Activated T-cell treated with anti-CD3 and anti-CD28 coated beads, Interleukin-2, amount 50 U/mL, for 72 hours (primary cell): ENCODE measurements around the gene DLG2. TPM values are rescaled to one million over a fixed set of nuclear protein-coding genes. Genes with fewer than 3 reads are reported as not detected.
"Not testable (repeated sequence)": the region's sequence is repeated elsewhere in the genome, so short reads cannot be mapped to it uniquely, and the experiment has no call there.

Source experiments
- ATAC-seq, 2 donors: fragments of 150-1000 bp; cut with Tn5 transposase; replicated peaks in 1 of 2; 2 replicates each; pipeline ENCODE4 v1.10.0; 2021; ENCODE audit warnings: moderate library complexity in 2 of 2, mild to moderate bottlenecking in 1 of 2
- DNase-seq, 2 donors: peaks; one replicate each; pipeline ENCODE4 v3.0.0; 2021 to 2022; ENCODE audit warnings: mixed read lengths in 1 of 2
- H3K27ac Mint-ChIP-seq: one replicate; pipeline ENCODE4 v1.8.0; 2022; ENCODE audit warnings: mild to moderate bottlenecking, moderate library complexity, mixed read lengths
- H3K27me3 Mint-ChIP-seq: one replicate; pipeline ENCODE4 v1.8.0; 2022; ENCODE audit warnings: low read depth, mixed read lengths
- H3K36me3 Mint-ChIP-seq, 2 donors: one replicate each; pipeline ENCODE4 v1.8.0; 2022; ENCODE audit warnings: mixed read lengths in 2 of 2, mild to moderate bottlenecking in 1 of 2; ENCODE audit not compliant: insufficient read depth in 2 of 2
- H3K4me1 Mint-ChIP-seq: one replicate; pipeline ENCODE4 v1.8.0; 2022; ENCODE audit warnings: low read depth, mixed read lengths
- H3K4me3 Mint-ChIP-seq, 2 donors: one replicate each; pipeline ENCODE4 v1.8.0; 2022; ENCODE audit warnings: mild to moderate bottlenecking in 2 of 2, mixed read lengths in 2 of 2, moderate library complexity in 2 of 2
- H3K9me3 Mint-ChIP-seq, 2 donors: one replicate each; pipeline ENCODE4 v1.8.0; 2022; ENCODE audit warnings: mixed read lengths in 2 of 2
- total RNA-seq, 2 donors: library from RNA; stranded (reverse); gene quantifications; one replicate each; pipeline ENCODE4 v1.2.3, GENCODE V29; 2022

DLG2 gene
- total RNA-seq, 2 donors from 2014 or later, result 4.1 to 5.3 TPM

DNA sequence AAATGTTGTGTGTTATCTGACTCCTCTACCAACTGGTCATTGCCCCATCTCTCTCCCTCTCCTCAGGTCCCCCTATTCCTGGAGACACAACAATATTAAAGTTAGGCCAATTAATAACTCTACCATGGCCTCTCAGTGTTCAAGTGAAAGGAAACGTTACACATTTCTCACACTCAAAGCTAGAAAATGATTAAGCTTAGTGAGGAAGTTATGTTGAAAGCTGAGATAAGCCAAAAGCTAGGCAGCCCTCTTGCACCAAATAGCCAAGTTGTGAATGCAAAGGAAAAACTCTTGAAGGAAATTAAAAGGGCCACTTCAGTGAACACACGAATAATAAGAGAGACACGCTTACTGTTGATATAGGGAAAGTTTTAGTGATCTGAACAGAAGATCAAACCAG, 6.9 kb downstream of the DLG2 start:
- Mint-ChIP-seq H3K4me3 (peak overlapping the region; percentile 38 to 61), H3K9me3 (no peaks in the 10 kb centered on the region), H3K27me3 (no peaks in the 10 kb centered on the region), H3K36me3 (no peaks in the 10 kb centered on the region), H3K4me1 (peaks cover 37% of the 10 kb centered on the region), H3K27ac (no peak overlapping the region)
- DNase-seq (no peak), ATAC-seq (peak; percentile 58 to 73)

DNA sequence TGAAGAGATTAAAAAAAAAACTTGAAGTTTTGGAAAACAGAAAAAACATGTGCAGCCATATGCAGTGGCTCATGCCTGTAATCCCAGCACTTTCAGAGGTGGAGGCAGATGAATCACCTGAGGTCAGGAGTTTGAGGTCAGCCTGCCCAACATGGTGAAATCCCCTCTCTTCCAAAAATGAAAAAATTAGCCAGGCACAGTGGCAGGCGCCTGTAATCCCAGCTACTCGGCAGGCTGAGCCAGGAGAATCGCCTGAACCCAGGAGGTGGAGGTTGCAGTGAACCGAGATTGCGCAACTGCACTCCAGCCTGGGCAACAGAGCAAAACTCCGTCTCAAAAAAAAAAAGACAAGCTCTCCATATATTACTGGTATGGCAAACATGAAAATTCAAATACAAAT, 7.6 kb downstream of the DLG2 start:
- DNase-seq, result peak; percentile 35 to 37

DNA sequence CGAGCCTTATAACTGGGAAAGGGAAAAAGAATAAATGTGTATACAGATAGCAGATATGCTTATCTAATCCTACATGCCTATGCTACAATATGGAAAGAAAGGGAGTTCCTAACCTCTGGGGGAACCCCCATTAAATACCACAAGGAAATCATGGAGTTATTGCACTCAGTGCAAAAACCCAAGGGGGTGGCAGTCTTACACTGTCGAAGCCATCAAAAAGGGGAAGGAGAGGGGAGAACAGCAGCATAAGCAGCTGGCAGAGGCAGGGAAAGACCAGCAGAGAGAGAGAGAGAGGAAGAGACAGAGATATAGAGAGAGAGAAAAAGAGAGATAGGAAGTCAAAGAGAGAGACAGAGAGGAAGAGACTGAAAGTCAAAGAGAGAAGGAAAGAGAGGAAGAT, 15.5 kb downstream of the DLG2 start:
- H3K9me3 Mint-ChIP-seq, ATAC-seq, H3K36me3 Mint-ChIP-seq, H3K4me1 Mint-ChIP-seq, H3K4me3 Mint-ChIP-seq, H3K27me3 Mint-ChIP-seq, DNase-seq: not testable (repeated sequence)
- H3K27ac Mint-ChIP-seq, result peak overlapping the region; percentile 40

More for the DNA sequence above, 7.6 kb downstream of the DLG2 start:
- Mint-ChIP-seq H3K27ac (no peak overlapping the region), H3K36me3 (no peaks in the 10 kb centered on the region), H3K4me3 (peak overlapping the region in 1 of 2 donors; percentile 61), H3K27me3 (no peaks in the 10 kb centered on the region), H3K9me3 (no peaks in the 10 kb centered on the region), H3K4me1 (peaks cover 31% of the 10 kb centered on the region)
- peak; percentile 54 to 60 for ATAC-seq

DNA sequence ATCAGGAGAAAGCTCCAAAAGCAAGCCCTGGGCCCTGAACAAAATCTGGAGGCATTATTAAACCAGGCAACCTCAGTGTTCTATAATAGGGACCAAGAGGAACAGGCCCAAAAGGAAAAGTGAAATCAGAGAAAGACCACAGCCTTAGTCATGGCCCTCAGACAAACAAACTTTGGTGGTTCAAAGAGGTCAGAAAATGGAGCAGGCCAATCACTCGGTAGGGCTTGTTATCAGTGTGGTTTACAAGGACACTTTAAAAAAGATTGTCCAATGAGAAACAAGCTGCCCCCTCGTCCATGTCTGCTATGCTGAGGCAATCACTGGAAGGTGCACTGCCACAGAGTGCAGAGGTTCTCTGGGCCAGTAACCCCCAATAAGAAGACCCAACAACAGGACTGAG, 17.9 kb downstream of the DLG2 start:
- ATAC-seq, H3K4me3 Mint-ChIP-seq, H3K27me3 Mint-ChIP-seq, H3K36me3 Mint-ChIP-seq, H3K4me1 Mint-ChIP-seq, H3K27ac Mint-ChIP-seq, DNase-seq, H3K9me3 Mint-ChIP-seq: not testable (repeated sequence)

DNA sequence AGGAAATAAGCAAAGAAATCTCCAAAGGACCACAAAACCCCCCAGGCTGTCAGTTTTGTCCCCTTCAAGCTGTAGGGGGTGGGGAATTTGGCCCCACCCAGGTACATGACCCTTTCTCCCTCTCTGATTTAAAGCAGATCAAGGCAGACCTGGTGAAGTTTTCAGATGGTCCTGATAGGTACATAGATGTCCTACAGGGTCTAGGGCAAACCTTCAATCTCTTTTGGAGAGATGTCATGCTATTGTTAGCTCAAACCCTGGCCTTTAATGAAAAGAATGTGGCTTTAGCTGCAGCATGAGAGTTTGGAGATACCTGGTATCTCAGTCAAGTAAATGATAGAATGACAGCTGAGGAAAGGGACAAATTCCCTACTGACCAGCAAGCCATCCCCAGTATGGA, 18.5 kb downstream of the DLG2 start:
- H3K4me3 Mint-ChIP-seq, H3K4me1 Mint-ChIP-seq, DNase-seq, H3K27ac Mint-ChIP-seq, H3K27me3 Mint-ChIP-seq, ATAC-seq, H3K9me3 Mint-ChIP-seq, H3K36me3 Mint-ChIP-seq: not testable (repeated sequence)

DNA sequence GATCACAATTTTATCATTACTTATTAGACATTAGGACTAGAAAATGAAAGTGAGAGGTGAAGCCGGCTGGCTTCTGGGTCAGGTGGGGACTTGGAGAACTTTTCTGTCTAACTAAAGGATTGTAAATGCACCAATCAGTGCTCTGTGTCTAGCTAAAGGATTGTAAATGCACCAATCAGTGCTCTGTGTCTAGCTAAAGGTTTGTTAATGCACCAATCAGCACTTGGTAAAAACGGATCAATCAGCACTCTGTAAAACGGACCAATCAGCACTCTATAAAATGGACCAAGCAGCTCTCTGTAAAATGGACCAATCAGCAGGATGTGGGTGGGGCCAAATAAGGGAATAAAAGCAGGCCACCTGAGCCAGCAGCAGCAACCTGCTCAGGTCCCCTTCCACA, 20.9 kb downstream of the DLG2 start:
- not testable (repeated sequence) for H3K4me3 Mint-ChIP-seq, ATAC-seq, DNase-seq, H3K27ac Mint-ChIP-seq, H3K4me1 Mint-ChIP-seq, H3K27me3 Mint-ChIP-seq, H3K9me3 Mint-ChIP-seq, H3K36me3 Mint-ChIP-seq

DNA sequence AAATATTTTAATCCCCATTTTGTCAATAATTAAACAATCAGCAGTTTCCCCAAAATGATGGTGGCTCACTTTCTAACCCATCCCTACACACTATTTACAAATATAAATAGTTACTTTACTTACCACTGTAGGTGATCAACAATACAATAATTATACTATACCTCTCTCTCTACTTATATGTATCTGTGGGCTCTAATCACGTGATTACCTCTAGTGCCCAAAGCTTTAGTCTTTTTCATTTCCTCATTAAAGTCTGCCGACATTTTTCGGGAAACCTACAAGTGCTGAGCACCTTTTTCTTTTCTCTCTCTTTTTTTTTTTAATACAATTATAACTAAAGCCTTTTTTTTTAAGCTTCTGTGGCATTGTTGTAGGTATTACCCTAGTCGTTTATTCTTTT, 23.9 kb downstream of the DLG2 start:
- no peak overlapping the region for H3K27ac Mint-ChIP-seq
- H3K27me3 Mint-ChIP-seq, result no peaks in the 10 kb centered on the region
- H3K4me3 Mint-ChIP-seq, result no peak overlapping the region
- no peaks in the 10 kb centered on the region for H3K4me1 Mint-ChIP-seq
- no peaks in the 10 kb centered on the region for H3K36me3 Mint-ChIP-seq
- ATAC-seq (no peak), DNase-seq (no peak)
- H3K9me3 Mint-ChIP-seq, result no peaks in the 10 kb centered on the region

DNA sequence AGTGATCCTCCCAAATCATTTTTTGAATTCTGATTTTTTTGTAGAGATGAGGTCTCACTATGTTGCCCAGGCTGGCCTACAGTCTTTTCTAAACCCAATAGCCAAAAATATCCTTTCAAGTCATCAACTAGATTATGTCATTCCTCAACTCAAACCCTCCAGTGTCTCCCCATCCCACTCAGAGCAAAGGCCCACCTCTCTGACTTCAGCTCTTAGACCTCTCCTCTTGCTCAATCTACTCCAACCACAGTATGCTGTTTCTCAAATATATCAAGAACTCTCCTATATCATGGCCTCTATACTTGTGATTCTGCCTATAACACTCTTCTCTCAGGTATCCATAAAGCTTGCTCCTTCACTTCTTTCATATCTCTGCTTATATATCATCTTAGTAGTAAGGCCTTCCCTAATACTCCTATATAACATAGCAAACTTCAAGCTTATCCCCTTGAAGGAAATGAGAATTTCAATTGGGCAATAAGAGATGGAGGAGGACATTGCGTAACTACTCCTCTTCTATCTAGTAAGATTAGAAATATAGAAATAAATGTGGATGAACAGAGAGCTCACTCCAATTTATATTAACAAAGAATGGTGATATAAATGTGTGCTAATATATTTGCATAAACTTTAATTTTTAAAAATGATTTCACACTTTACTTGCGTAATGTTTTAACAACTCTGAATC, 24.5 kb downstream of the DLG2 start:
- DNase-seq (no peak), ATAC-seq (no peak)
- Mint-ChIP-seq H3K9me3 (no peaks in the 10 kb centered on the region), H3K4me3 (no peak overlapping the region), H3K27me3 (no peaks in the 10 kb centered on the region), H3K36me3 (no peaks in the 10 kb centered on the region), H3K4me1 (no peaks in the 10 kb centered on the region), H3K27ac (no peak overlapping the region)

DNA sequence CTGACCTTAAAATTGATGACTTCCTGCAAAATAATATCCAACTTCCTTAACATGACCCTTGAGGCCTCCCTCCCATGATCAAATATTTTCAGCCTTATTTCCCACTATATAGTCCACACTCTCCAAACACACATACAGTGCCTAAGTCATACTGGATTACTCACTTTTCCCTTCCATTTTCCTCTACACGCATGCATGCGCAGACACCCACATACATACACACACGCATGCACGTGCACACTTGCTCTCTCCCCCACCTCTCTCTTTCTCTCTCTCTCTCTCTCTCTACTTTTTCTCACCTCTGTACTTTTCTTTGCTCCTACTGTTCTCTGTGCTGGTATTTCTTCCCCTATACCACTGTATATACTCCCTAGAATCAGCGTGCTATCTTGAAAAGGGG, 28.1 kb downstream of the DLG2 start:
- Mint-ChIP-seq H3K27me3 (no peaks in the 10 kb centered on the region), H3K4me1 (no peaks in the 10 kb centered on the region), H3K4me3 (no peak overlapping the region), H3K27ac (no peak overlapping the region), H3K9me3 (no peaks in the 10 kb centered on the region), H3K36me3 (no peaks in the 10 kb centered on the region)
- ATAC-seq (no peak), DNase-seq (no peak)

DNA sequence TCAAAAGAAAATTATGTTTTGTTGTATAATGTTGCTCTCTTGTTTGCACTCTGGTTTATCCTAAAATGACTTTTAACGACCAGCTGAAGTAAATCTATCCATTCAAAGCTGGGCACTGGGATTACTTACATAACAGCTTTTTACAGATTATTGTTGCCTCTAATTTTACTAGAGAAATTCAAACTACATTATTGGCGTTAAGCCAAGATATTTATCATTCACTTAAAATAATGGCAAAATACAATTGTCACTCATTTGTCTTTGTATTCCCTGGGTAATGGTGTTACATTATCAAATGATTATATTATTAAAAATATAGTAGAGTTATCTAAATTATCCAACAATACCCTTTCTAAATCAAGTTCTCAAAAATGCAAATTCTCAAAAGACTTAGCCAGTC, 30.3 kb downstream of the DLG2 start:
- ATAC-seq, result no peak

DNA sequence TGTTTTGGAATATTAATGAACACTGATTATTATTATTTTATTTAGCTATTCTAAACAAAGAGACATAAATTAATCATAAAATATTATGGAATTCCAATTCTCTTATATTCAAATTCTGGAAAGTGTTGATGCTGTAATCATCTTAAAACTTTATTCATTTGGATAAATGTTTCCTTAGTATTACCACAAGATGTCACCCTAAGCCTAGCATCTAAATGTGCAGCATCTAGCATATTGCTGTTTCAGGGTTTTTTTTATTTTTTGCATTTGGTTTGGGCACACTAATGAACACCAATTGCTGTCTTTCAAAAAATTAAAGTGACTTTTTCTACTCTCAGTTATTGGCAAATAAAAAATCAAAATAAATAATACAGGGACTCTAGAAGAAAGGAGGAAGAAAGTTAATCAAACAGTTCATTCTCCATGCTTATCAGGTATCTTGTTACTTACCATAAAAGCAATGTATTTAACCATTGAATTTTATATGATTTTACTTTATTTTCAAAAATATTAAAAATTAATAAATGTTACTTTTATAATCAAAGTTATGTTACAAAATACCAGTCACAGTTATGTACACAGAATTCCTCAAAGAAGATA, 31.8 kb downstream of the DLG2 start:
- Mint-ChIP-seq H3K9me3 (no peaks in the 10 kb centered on the region), H3K4me1 (no peaks in the 10 kb centered on the region), H3K27ac (no peak overlapping the region), H3K36me3 (no peaks in the 10 kb centered on the region), H3K27me3 (no peaks in the 10 kb centered on the region), H3K4me3 (no peak overlapping the region)
- ATAC-seq (no peak), DNase-seq (no peak)

More for the DNA sequence above, 30.3 kb downstream of the DLG2 start:
- Mint-ChIP-seq H3K36me3 (no peaks in the 10 kb centered on the region), H3K4me3 (no peak overlapping the region), H3K9me3 (no peaks in the 10 kb centered on the region), H3K27me3 (no peaks in the 10 kb centered on the region), H3K4me1 (no peaks in the 10 kb centered on the region), H3K27ac (no peak overlapping the region)
- no peak for DNase-seq

DNA sequence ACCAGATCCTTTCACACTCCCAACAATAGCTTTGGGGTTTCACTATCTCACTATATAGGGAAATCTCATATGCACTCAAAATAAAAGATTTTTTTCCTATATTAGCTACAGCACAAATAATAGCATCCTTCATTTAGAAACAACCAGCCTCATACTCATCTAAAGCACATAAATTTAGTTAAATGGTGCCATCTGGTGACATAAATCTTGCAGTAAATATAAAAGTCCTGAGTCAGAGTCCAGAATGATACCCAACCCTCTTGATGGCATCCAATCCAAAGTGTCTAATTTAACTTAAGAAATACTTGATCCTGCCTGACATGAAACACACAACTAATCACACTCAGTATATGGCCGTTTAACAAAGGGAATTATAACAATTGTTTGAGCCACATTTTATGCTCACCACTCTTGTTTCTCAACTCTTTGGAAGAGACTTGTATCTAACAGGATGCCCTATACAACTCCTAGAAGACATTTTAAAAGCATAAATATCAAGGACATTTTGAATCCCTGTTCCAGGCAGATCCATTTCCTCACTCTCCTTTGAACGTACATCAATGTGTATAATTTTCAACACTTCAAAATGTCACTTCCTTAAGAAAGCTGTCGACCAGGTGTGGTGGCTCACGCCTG, 36.2 kb downstream of the DLG2 start:
- no peak for ATAC-seq
- Mint-ChIP-seq H3K4me1 (no peaks in the 10 kb centered on the region), H3K27ac (no peak overlapping the region), H3K4me3 (no peak overlapping the region), H3K27me3 (peaks cover 9% of the 10 kb centered on the region), H3K9me3 (peaks cover 2 to 4% of the 10 kb centered on the region in 2 donors), H3K36me3 (peaks cover 2 to 3% of the 10 kb centered on the region in 2 donors)
- DNase-seq, result no peak

DNA sequence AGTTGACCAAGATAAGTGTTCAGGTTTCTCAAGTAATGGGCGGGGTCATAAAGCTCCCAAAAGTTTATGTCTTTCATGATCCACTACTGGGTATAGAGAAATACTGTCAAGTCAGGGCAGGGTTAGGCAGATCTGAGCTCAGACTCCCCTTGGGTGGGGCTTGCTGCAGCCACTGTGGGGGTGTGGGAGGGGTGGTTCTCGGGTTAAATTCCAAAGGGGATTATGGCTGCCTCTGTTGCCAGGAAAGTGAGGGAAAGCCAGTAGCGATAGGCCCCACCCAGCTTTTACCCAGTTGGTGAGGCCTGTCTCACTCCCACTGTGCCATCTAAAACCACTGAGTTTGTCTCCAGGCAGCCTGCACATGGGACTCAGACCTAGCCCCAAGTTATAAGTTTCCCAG, 37.8 kb downstream of the DLG2 start:
- H3K9me3 Mint-ChIP-seq, result peaks cover 2 to 4% of the 10 kb centered on the region in 2 donors
- H3K27me3 Mint-ChIP-seq, result peaks cover 9% of the 10 kb centered on the region
- ATAC-seq (no peak), DNase-seq (no peak)
- no peaks in the 10 kb centered on the region for H3K4me1 Mint-ChIP-seq
- no peak overlapping the region for H3K27ac Mint-ChIP-seq
- H3K36me3 Mint-ChIP-seq, result peaks cover 2 to 3% of the 10 kb centered on the region in 2 donors
- no peak overlapping the region for H3K4me3 Mint-ChIP-seq
